ENCODE measurements around the gene SLC22A7. TPM values are rescaled to one million over a fixed set of nuclear protein-coding genes. Genes with fewer than 3 reads are reported as not detected.
A peak's percentile ranks its signal among the peaks of the same experiment; 100 is the strongest.

The SLC22A7 gene
- total RNA-seq, result not detected
- long read RNA-seq, donor 1, result 0 reads
- long read RNA-seq, donor 2, result 0 reads

- peak; percentile 50 for DNase-seq (ENCODE audit: low spot score)
- intact Hi-C loops (cut with DNase I), result no loop called here
Observed at GRCh38 chr6:43297644-43298564, at the start of gene SLC22A7. Gene SLC22A7 (plus strand): TSS chr6:43298260. CDS start chr6:43298359, 99 bp downstream.

- no peak for DNase-seq (ENCODE audit: low spot score)
- intact Hi-C loops (cut with DNase I), result no loop called here
Observed at GRCh38 chr6:43248791-43249190, 49.3 kb upstream of the SLC22A7 start.

- intact Hi-C loops (cut with DNase I), result no loop called here
- no peak for DNase-seq (ENCODE audit: low spot score)
Observed at GRCh38 chr6:43250992-43251373, 47.1 kb upstream of the SLC22A7 start.

- intact Hi-C loops (cut with DNase I), result no loop called here
- DNase-seq (ENCODE audit: low spot score), result no peak
Observed at GRCh38 chr6:43253401-43253800, 44.7 kb upstream of the SLC22A7 start.

GRCh38 chr6:43254138-43254817, 43.8 kb upstream of the SLC22A7 start:
- intact Hi-C loops (cut with DNase I), result no loop called here
- DNase-seq (ENCODE audit: low spot score), result no peak

- no peak for DNase-seq (ENCODE audit: low spot score)
- intact Hi-C loops (cut with DNase I), result no loop called here
Observed at GRCh38 chr6:43254846-43255245, 43.2 kb upstream of the SLC22A7 start.

- DNase-seq (ENCODE audit: low spot score), result no peak
- intact Hi-C loops (cut with DNase I), result no loop called here
Observed at GRCh38 chr6:43255408-43256054, 42.5 kb upstream of the SLC22A7 start.

- no peak for DNase-seq (ENCODE audit: low spot score)
- intact Hi-C loops (cut with DNase I), result no loop called here
Observed at GRCh38 chr6:43256670-43257366, 41.2 kb upstream of the SLC22A7 start.

GRCh38 chr6:43257367-43258145, 40.5 kb upstream of the SLC22A7 start:
- intact Hi-C loops (cut with DNase I), result no loop called here
- no peak for DNase-seq (ENCODE audit: low spot score)

- DNase-seq (ENCODE audit: low spot score), result no peak
- intact Hi-C loops (cut with DNase I), result no loop called here
Observed at GRCh38 chr6:43258180-43258579, 39.9 kb upstream of the SLC22A7 start.

GRCh38 chr6:43258807-43259686, 39.0 kb upstream of the SLC22A7 start:
- intact Hi-C loops (cut with DNase I), result no loop called here
- DNase-seq (ENCODE audit: low spot score), result no peak

GRCh38 chr6:43260791-43261190, 37.3 kb upstream of the SLC22A7 start:
- intact Hi-C loops (cut with DNase I), result loop anchor here in 1 of 2 donors (5.0 to 10.0 kb wide), 2 partner anchors 74 to 247 kb away; no protein-coding TSS in a partner anchor

GRCh38 chr6:43261198-43261597, 36.9 kb upstream of the SLC22A7 start:
- no peak for DNase-seq (ENCODE audit: low spot score)
- intact Hi-C loops (cut with DNase I), result loop anchor here in 1 of 2 donors (5.0 to 10.0 kb wide), 2 partner anchors 74 to 246 kb away; no protein-coding TSS in a partner anchor

More at GRCh38 chr6:43260791-43261190, 37.3 kb upstream of the SLC22A7 start:
- DNase-seq (ENCODE audit: low spot score), result no peak

- intact Hi-C loops (cut with DNase I), result loop anchor here (2.0 to 10.0 kb wide), 3 partner anchors 73 to 245 kb away; no protein-coding TSS in a partner anchor
- no peak for DNase-seq (ENCODE audit: low spot score)
Observed at GRCh38 chr6:43262000-43262779, 35.9 kb upstream of the SLC22A7 start.

GRCh38 chr6:43262780-43263313, 35.2 kb upstream of the SLC22A7 start:
- DNase-seq (ENCODE audit: low spot score), result no peak
- intact Hi-C loops (cut with DNase I), result loop anchor here (2.0 to 10.0 kb wide), 3 partner anchors 72 to 244 kb away; no protein-coding TSS in a partner anchor
